ENCODE results near the gene GTF2A2.
"Not testable (repeated sequence)": the region's sequence is repeated elsewhere in the genome, so short reads cannot be mapped to it uniquely, and the experiment has no call there.

Gene GTF2A2, protein sequence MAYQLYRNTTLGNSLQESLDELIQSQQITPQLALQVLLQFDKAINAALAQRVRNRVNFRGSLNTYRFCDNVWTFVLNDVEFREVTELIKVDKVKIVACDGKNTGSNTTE

DNA sequence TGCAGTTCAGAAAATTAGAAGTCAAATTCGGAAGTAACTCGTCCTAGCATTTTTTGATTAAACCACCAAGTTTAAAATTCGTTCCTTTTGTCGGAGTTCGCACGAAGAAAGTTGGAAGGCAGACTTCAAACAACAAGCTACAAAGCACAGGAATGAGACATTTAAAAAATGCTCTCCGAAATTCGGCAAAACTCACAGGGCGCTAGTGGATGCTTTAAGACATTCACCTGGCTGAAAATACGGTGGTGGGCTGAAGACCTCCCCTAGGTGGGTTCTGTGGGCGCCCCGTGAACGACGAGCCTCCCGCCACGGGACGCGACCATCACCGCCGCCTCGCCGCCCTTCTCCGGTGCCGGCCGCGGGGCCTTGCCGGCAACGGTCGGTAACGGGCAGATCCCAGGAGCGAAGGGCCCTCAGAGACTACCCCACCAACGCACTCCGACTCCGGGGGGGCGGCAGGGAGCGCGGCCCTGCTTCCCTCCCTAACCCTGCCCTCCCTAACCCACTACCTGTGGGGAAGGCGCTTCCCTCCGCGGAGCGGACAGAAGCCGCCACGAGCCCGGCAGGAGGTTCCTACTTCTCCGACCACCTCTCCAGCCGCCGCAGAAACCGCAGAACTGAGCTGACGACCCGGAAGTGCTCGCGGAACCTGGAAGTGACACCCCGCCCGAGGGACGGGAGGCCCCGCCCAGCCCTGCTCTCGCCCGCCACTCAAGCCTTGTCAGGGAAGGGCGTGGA, at the start of gene GTF2A2:
GTF2A2 (minus strand) TSS at position 619 of the 738 bp plus-strand sequence. CDS start 5,238 bp downstream, outside the sequence.
- in situ Hi-C loops (cut with MboI; ENCODE audit: low sequenced_read_pairs): no loop called here

DNA sequence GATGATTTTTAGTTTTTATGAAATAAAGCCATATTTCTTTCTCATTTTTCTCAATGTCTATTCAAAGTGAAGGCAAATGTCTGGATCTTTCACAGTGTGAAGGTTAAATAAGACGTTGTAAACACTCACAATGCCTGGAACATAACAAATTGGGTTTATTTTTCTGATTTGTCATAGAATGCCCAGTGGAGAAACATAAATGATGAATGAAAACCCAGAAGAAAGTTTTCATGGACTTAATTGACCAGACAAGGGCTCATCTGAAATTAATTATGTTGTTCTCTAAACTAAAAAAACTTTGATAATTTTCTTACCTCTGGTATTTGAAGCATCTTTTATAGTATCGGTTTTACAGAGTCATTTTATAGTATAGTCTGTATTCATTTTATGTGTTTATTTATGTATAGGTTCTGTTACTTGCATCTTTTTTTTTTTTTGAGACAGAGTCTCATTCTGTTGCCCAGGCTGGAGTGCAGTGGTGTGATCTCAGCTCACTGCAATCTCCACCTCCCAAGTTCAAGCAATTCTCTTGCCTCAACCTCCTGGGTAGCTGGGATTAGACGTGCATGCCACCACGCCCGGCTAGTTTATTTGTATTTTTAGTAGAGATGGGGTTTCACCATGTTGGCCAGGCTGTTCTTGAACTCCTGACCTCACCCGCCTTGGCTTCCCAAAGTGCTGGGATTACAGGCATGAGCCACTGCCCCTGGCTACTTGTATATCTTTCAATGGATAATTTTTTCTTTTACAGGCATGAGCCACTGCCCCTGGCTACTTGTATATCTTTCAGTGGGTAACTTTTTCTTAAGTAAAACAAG, 46.9 kb upstream of the GTF2A2 start:
- in situ Hi-C loops (cut with MboI; ENCODE audit: low sequenced_read_pairs): no loop called here

DNA sequence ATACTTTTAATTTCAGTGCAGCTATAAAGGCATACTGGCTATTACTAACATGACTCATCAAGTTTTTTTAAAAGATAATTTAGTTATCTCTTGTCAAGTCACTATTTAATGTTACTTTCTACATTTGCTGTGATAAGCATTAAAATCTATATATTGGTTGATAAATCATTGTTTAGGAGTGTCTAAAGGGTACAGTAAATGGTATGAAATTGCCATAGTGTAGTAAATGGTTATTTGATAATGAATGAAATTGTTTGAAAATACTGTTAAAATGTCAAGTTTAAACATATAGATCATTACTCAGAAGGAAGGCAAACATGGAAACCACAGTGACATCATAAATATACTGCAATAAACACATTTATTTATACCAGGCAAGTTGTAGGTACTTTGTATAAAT, 45.0 kb upstream of the GTF2A2 start:
- in situ Hi-C loops (cut with MboI; ENCODE audit: low sequenced_read_pairs): no loop called here

DNA sequence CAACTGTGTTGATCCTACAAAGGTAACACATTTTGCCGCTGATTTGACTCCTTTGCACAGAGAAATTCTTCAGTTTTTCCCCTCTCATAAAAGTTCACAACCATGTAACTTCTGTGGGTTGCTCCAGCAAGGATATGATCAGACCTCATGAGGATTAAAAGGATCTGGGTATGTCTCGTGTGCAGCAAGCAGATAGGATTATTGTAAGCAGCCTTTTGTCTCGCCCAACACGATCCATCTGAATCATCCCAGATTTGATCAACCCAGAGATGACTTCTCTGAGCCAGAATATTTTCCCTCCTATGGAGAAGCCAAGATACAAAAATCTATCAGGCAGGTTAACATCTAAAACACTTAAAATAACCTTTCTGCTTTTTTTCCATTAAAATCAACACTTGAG, 44.6 kb upstream of the GTF2A2 start:
- in situ Hi-C loops (cut with MboI; ENCODE audit: low sequenced_read_pairs): no loop called here

DNA sequence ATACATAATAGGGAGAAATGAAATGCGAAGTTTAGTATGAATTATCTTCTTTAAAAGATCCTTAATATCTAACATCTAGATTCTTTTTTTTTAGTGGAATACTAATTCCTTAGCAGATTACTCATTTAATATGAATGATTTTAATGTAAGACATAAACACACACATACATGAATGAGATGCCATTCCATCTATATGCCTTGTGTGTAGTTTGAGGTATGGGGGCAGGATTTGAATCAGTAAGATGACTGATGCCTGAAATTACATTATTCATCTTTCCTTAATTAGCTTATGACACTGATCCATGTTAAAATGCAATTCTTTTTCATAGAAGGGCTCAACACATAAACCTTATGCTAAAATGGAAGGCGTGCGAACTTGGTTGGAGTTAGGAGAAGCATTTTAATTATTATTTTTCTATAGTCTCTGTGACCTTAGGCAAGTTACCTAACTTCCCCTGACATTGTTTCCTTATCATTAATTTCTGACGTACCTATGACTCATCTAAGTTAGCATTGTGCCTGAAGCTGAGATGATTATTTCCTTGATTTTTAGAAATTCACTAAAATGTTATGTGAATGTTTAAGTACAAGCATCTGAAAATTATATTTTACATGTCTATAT, 42.6 kb upstream of the GTF2A2 start:
- in situ Hi-C loops (cut with MboI; ENCODE audit: low sequenced_read_pairs): no loop called here

DNA sequence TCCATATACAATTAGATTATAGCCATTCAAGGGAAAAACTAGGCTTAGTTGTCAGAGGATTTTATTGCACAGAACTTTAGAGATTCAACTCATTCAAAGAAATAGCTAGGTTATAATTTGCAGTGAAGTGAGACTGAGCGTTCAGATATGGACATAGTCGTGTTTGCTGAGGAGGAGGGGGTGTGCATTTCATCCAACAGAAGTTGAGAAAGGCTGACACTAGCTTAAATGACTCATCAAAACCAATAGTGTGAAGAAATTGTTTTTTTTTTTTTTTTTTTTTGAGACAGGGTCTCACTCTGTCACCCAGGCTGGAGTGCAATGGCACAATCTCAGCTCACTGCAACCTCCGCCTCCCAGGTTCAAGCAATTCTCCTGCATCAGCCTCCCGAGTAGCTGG, 40.8 kb upstream of the GTF2A2 start:
- in situ Hi-C loops (cut with MboI; ENCODE audit: low sequenced_read_pairs): not testable (repeated sequence)

DNA sequence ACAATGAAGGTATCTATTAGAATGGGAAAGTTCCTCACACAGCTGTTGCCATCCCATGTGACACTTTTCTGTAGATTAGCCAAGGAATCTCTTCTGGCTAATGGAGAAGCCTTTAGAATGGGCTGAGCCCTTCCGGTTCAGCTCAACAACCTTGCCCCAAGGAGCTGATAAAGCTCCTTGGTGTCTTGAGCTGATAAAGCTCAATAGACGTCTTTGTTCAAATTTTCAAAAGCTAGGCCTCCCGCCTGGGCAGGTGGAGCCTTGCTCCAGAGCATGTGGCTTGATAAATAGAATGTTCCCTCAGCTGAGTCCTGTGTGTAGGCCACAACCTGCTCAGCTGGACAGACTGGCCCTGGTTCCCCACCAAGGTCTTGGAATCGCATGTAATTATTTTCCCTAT, 39.0 kb upstream of the GTF2A2 start:
- in situ Hi-C loops (cut with MboI; ENCODE audit: low sequenced_read_pairs): no loop called here

DNA sequence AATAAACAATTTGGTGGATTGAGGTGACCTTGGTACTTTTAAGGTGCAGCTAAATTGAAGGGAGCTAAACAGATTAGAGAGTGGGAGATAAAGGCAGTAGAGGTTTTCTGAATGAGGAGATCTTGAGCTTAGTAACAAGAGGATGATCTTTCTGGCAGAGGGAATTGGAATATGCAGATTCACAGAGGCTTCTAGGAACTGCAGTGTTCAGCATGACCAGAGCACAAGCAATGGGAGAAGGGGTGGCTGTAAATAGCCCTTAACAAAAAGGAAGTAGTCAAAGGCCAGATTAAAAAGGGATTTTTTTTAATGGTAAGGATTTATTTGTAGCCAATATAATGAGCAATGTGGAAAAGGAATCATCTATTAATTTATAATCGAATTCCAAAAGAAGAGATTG, 37.5 kb upstream of the GTF2A2 start:
- in situ Hi-C loops (cut with MboI; ENCODE audit: low sequenced_read_pairs): no loop called here

DNA sequence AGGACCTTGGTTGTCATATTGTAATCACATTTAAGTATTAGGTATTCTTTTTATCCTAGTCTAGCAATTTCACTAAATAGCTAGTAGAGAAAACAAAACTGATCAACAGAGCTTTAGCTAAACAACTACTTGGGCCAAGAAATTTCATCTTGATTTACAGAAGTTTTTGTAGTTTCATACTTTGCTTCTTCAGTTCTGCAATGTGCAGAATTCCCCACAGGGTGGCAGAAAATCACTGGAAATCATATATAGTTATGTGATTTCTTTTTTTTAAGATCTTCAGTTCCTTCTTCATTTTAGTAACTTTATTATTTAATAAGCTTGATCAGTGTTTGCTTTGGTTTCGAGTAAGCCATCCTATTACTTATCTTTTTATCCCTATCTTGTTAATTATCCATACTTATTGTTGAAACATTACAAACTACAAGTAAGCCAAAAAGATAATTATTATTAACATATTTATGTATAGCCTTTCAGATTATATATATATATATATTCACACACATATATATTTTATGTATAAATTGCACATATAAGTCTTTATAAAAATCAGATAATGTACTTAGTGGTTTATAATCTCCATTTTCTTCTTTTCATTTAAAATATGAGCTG, 34.0 kb upstream of the GTF2A2 start:
- in situ Hi-C loops (cut with MboI; ENCODE audit: low sequenced_read_pairs): no loop called here

DNA sequence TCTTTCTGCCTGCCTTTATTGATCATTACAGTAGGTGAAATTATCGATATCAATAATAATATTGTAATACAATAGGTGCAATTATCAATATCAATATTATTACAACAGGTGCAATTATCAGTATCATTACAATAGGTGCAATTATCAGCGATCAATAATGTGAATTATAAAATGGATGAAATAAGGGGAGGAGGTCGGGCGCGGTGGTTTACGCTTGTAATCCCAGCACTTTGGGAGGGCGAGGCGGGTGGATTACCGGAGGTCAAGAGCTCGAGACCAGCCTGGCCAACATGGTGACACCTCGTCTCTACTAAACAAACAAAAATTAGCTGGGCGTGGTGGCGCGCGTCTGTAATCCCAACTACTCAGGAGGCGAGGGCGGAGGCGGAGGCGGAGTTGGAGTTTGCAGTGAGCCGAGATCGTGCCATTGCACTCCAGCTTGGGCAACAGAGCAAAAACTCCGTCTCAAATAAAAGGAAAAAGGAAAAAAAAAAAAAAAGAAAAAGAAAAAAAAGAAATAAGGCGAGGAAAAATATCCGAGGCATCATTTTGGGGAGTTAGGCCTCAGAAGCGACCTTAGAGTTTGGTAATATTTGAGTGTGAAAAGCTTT, 32.4 kb upstream of the GTF2A2 start:
- in situ Hi-C loops (cut with MboI; ENCODE audit: low sequenced_read_pairs): no loop called here

DNA sequence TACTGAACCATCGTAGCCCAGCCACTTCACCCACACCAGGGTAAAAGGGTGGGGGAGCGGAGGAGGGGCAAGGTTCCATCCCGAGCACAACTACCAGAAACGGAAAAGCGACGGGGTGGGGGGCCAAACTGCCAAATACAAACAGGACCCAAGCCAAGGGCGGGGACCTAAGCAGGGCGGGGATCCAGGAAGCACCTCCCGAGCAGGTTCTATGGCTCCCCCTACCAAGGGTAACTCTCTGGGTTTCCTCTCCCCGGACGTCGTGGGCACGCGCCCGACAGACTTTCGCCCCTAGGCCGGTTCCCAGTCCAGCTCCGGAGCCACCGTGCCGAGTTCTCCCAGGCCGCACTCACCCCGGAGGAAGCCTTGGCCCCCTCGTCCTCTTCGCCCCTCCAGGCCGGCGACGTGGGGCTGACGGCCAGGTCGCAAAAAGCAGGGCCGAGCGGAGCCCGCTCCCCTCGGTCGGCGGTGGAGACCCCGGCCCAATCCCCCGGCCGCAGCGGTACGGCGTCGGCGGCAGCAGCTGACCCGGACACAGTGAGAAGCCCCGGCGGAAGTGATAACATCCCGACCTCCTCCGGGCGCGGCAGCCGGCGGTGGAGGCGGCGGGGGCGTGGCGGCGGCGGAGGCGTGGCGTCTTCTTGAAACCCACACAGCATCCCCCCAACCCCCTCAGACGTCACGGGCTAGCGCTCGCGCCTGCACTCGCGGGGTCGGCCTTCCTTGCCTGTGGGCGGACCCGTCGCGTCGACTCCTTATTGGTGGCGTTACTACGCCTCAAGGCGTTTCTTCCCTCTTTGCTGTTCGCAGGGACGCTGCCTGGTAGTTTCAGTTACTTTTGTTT, 31.7 kb upstream of the GTF2A2 start, which contains the start of gene BNIP2:
BNIP2 (minus strand) TSS at position 539 of the 844 bp plus-strand sequence. CDS start 6,863 bp downstream, outside the sequence.
- in situ Hi-C loops (cut with MboI; ENCODE audit: low sequenced_read_pairs): no loop called here

DNA sequence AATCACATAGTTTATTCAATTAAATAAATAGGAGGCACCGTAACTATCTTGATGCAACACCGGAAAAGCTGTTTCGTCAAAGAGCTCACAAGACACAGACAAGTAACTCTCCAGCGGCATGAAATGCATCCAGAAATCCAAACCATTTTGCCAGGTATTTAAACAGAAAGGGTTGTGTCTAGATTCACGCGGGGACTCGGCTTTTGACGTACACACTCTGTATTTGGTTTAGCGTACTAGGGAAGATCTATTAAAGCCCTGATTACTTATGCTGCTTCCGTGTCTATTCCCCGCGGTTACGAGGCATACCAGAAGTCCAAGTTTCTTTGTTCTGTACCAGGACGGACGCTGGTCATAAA, 31.1 kb upstream of the GTF2A2 start:
- in situ Hi-C loops (cut with MboI; ENCODE audit: low sequenced_read_pairs): no loop called here

DNA sequence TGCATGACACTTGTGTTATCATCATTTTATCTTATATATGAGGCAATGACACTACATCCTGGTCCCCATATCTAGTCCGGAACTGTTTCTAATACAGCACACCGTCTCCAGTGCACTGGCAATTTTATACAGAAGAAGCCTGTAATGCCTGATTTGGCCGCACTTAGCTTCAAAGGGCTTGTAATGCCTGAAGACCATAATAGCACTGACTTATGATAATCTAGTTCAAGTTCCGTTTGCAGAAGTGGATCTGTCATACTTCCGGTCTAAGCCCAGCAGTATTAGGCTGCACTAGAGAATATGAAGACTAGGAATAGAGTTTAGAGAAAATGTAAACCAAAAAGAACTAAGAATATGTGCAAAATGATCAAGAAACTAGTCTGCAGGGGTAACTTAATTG, 30.5 kb upstream of the GTF2A2 start:
- in situ Hi-C loops (cut with MboI; ENCODE audit: low sequenced_read_pairs): no loop called here

DNA sequence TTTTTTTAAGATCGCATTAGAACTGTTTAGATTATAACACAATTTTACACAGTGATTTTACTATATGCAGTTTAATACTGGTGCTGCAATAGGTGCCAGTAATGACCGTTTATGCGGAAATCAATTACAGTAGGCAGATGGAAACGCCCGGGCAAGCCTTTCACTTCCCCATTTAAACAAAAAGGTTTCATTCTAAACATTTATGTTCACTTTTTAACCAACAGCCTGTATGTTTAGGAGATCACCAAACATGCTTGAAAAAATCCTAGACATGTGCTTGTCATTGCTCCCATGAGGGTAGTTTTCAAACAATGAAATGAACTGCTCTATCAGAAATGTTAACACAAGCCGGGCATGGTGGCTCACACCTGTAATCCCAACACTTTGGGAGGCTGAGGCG, 29.1 kb upstream of the GTF2A2 start:
- in situ Hi-C loops (cut with MboI; ENCODE audit: low sequenced_read_pairs): no loop called here

DNA sequence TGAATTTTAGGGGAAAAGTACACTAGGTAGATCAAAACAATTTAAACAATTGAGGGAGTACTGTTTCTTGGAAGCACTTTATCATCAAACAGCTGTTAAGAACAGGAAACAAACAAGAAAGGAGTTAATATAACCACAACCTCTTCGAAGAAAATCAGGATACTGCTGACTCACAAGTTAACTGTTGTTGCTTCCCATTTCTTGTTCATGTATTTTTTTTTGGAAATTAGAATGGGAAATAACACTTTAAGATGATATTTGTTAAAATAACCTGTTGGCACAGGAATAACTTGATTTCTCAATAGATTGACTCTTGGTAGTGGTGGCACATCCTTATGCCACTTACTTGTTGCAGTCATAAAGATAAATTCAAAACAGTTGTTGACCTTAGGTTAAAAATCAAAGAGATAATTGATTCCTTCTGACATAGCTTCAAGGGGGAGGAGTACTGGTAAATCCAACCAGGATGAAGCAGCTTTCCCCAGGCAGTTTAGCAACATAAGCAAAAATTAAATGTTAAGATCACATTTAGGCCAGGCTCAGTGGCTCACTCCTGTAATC, 28.5 kb upstream of the GTF2A2 start:
- in situ Hi-C loops (cut with MboI; ENCODE audit: low sequenced_read_pairs): no loop called here

DNA sequence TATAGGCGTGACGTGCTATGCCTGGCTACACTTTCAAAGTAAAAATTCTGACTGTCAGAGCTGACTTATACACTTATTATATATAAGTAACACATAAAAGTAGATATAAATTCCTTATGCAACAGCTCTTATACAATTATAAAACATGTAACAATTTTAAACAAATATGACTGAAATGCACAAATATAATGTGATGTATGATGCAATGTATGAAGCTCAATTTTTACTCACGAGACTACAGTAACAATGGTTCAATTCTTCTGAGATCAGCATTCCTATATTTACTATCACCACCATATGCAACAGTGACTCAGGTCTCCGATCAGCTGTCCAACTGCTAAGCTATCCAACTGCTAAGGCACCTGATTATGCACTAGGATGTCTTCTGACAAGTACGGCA, 23.6 kb upstream of the GTF2A2 start:
- in situ Hi-C loops (cut with MboI; ENCODE audit: low sequenced_read_pairs): no loop called here

DNA sequence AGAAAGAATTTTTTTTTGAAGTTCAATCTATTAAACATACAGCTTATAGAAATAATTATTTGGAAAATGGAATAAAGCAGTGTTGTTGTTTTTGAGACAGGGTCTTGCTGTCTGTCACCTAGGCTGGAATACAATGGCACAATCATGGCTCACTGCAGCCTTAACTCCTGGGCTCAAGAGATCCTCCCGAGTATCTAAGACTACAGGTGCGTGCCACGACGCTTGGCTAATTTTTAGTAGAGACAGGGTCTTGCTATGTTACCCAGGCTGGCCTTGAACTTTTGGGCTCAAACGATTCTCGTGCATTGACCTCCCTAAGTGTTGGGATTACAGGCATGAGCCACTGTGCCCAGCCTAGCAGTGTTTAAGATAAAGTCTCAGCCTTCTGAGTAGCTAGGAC, 23.0 kb upstream of the GTF2A2 start:
- in situ Hi-C loops (cut with MboI; ENCODE audit: low sequenced_read_pairs): no loop called here

DNA sequence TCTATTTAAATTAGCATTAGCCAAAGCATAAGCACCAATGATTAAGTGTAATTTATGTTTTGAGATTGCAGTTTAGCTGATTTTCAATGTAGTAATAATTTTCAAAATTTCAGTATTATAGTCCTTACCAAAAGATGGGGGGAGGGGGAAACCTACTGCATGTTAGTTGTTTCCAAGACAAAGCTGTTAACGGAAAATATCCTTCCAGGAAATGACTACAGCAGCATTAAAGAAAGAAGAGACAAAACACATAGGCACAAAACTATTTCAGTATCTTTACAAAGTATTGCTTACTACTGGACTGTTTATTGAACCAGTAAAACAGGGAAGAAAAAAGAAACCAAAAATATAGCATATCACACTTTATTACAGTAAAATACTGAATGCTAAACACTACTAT, 21.3 kb upstream of the GTF2A2 start:
- in situ Hi-C loops (cut with MboI; ENCODE audit: low sequenced_read_pairs): no loop called here

DNA sequence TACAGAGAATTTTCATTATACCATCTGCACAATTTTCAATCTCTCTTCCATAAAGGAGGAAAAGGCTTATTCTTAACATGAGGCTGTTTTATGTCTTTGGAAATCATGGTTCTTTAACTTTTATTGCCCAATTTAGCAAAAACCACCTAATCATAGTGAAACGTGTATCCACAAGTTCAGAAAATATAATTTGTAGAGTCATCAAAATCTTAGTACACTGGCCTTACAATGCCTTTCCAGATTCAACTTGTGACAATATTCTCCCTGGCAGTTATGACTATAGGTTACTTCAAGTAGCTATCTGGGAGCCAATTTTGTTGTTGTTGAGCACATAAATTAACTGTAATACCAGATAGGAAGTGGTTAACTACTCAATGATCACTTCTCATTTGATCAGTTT, 20.9 kb upstream of the GTF2A2 start:
- in situ Hi-C loops (cut with MboI; ENCODE audit: low sequenced_read_pairs): no loop called here

DNA sequence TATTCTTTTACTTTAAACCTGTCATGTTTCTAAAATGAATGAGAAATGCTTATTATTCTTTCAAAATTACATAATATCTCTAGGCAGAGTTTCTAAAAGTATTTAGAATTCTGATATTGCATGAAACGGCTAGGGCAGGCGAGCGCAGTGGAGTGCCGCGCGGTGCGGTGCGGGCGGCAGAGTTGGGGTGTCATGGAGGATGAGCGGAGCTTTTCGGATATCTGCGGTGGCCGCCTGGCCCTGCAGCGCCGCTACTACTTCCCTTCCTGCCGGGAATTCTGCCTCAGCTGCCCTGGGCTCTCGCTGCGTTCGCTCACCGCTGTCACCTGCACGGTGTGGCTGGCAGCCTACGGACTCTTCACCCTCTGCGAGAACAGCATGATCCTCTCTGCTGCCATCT, 19.2 kb upstream of the GTF2A2 start:
- in situ Hi-C loops (cut with MboI; ENCODE audit: low sequenced_read_pairs): no loop called here
